ENCODE results near the gene ARHGAP8.

DNA sequence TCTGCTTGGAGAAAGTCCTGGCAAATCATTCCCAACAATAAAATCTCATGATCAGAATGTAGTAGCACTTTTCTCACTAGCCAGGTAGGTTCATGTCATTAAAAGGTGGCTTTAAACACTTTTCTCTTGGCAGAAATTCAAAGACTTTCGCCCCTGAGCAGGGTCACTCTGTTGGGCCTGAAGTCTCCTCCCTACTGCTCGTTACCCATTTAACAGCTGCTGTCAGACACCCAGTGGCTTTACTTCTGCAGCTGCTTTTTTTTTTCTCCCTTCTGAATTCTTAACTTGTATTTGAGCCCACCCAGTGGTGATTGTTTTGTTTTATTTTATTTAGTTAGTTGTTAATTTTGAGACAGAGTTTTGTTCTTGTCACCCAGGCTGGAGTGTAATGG, 25.0 kb downstream of the ARHGAP8 start:
- TF ChIP-seq, protein P1, sequence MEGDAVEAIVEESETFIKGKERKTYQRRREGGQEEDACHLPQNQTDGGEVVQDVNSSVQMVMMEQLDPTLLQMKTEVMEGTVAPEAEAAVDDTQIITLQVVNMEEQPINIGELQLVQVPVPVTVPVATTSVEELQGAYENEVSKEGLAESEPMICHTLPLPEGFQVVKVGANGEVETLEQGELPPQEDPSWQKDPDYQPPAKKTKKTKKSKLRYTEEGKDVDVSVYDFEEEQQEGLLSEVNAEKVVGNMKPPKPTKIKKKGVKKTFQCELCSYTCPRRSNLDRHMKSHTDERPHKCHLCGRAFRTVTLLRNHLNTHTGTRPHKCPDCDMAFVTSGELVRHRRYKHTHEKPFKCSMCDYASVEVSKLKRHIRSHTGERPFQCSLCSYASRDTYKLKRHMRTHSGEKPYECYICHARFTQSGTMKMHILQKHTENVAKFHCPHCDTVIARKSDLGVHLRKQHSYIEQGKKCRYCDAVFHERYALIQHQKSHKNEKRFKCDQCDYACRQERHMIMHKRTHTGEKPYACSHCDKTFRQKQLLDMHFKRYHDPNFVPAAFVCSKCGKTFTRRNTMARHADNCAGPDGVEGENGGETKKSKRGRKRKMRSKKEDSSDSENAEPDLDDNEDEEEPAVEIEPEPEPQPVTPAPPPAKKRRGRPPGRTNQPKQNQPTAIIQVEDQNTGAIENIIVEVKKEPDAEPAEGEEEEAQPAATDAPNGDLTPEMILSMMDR (IDR thresholded peaks at IDR 0.05): no peak
- TF ChIP-seq EZH2 (IDR thresholded peaks at IDR 0.05; ENCODE audit: borderline replicate concordance, insufficient read depth, low read depth, low read length, poor library complexity, severe bottlenecking): no peak

Measured in B cell (primary cell).